PC-9 (cell line): ENCODE results near the gene SCAF11.

Source experiments
- EZH2 ChIP-seq: fragments of 200-600 bp; sonication (generic); IDR thresholded peaks from 2 replicates; pipeline ENCODE4 v1.8.0; 2017; ENCODE audit warnings: antibody characterized with exemption, low read depth
- TF ChIP-seq, protein P1 (sequence below): fragments of 200-600 bp; sonication (generic); conservative IDR thresholded peaks from 2 replicates; pipeline ENCODE4 v1.6.1; 2017; ENCODE audit warnings: mixed run types, antibody characterized with exemption, mild to moderate bottlenecking, moderate library complexity

DNA sequence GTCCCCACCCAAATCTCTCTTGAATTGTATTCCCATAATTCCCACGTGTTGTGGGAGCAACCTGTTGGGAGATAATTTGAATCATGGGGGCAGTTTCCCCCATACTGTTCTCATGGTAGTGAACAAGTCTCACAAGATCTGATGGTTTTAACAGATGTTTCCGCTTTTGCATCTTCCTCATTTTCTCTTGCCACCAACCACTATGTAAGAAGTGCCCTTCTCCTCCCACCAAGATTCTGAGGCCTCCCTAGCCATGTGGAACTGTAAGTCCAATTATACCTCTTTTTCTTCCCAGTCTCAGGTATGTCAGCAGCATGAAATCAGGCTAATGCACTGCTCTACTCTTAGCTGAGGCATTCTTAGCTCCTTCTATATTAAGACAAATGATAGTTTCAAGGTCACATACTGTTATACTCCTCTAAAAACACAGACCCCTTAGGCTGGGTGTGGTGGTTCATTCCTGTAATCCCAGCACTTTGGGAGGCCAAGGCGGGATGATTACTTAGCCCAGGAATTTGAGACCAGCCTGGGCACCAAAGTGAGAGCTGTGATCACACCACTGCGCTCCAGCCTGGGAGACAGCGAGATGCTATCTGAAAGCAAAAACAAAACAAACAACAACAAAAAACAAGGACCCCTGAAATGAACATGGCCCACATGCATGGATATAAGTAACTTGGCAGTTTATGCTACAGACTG is 3.6 kb downstream of the SCAF11 start:
- TF ChIP-seq, protein P1, sequence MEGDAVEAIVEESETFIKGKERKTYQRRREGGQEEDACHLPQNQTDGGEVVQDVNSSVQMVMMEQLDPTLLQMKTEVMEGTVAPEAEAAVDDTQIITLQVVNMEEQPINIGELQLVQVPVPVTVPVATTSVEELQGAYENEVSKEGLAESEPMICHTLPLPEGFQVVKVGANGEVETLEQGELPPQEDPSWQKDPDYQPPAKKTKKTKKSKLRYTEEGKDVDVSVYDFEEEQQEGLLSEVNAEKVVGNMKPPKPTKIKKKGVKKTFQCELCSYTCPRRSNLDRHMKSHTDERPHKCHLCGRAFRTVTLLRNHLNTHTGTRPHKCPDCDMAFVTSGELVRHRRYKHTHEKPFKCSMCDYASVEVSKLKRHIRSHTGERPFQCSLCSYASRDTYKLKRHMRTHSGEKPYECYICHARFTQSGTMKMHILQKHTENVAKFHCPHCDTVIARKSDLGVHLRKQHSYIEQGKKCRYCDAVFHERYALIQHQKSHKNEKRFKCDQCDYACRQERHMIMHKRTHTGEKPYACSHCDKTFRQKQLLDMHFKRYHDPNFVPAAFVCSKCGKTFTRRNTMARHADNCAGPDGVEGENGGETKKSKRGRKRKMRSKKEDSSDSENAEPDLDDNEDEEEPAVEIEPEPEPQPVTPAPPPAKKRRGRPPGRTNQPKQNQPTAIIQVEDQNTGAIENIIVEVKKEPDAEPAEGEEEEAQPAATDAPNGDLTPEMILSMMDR, result no peak
- no peak for TF ChIP-seq EZH2
